ENCODE data around the gene PASK.

PASK gene

GRCh38 chr2:241063093-241063551 is 86.2 kb downstream of the PASK start:
- no peak for FAIRE-seq

GRCh38 chr2:241062389-241063092 is 86.7 kb downstream of the PASK start:
- no peak for FAIRE-seq

- FAIRE-seq: no peak
These were observed 88.0 kb downstream of the PASK start for GRCh38 chr2:241061275-241061674.
